ENCODE data around the gene ABLIM1.

ABLIM1 gene

DNA sequence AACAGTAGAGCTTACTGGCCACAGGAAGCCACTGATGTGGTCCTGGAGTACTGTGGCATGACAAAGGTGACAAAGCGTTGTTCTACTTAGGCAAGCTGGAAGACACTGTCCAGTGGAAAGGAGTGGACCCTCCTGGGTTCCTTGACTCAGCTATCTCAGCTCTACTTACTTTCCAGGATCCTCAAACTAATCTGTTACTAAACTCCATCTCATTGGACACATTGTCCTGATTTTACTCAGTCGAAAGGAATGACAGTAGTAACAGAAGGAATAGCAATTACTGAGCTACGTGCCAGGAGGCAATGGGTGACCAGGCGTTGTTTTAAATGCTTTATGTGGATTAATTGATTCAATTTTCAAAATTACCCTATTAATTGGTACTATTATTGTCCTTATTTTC, 41.6 kb downstream of the ABLIM1 start:
- DNase-seq = no peak

DNA sequence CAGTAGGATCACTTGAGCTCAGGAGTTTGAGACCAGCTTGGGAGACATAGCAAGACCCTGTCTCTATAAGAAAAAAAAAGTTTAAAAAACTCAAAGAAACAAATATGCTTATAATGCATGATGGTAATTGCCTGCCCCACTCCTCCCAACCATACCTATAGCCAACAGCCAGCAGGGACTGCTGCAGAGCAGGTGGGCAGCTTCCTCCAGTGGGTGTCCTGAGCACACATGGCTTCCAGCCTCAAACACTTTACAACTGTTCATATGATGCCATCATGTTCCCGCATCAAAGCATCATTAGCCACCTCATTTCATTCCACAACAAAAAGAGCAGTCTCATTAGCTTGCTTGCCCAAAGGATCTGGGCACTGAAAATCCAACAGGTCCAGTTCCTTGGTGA, 42.0 kb downstream of the ABLIM1 start:
- no peak for DNase-seq

DNA sequence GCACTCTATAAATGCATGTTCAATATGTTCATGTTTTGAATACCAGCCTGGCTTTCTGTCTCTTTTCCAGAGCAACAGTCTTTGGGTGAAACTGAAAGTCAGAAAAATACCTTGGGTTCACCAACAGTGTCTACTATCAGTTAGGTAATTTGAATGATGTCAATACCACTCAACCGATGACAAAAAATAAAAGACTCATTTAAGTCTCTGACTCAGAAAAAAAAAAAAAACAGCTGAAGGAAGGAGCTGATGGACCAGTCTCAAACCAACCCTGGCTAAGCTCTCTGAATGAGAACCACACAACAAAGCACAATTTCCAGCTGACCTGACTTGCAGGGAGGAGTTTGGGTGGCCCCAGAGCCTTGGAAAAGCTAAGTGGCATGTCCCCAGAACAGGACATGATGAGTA, 42.5 kb downstream of the ABLIM1 start:
- no peak for DNase-seq

DNA sequence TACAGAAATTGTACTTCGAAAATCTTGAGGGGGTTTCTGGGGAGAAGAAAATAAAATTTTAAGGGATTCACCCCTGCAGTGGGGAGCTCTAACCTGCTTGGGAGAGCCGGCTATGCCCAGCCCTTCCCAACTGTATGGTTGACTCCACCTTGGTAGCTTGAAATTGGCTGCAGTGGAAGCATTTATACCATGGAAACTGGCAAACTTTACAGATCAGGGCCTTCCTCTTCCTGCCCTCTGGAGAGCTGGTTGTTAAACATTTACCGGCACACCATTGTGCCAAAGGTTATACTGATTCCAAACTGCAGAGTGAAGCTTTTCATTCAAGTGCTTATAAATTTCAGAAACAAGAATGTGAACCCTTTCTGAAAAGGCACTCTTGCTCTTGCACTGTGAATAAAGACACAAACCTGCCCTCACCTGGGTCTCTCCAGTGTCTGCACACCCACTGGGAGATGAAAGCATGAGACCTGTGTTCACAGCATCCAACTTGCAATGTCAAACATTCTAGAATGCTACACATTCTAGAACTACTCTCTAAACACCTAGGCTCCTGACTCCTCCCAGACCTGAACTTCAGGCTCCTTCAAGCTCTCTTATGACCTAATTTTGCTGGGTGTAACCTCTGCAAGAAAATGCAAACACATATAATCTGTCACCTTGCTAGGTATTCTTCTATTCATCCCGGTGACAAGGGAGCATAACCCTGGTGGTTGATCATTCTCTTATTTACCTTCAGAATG, 44.7 kb downstream of the ABLIM1 start:
- no peak for DNase-seq

DNA sequence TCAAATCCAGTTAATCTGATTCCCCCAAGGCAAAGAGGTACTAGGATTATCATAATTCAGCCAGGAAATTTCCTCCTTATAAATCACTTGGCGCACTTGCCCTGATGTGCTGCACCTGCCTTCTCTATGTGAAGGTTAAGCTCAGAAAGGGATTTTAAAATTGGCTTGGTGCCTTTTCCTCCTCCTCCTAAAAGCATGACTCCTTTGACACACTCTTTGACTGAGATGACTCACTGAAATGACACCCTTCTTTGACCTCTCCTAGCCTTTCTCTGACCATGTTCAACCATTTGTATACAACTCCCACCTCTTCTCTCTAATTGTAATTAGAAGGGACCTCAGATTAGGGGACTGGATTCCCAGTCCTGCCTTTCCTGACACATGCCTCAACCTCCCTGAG, 46.5 kb downstream of the ABLIM1 start:
- no peak for DNase-seq

DNA sequence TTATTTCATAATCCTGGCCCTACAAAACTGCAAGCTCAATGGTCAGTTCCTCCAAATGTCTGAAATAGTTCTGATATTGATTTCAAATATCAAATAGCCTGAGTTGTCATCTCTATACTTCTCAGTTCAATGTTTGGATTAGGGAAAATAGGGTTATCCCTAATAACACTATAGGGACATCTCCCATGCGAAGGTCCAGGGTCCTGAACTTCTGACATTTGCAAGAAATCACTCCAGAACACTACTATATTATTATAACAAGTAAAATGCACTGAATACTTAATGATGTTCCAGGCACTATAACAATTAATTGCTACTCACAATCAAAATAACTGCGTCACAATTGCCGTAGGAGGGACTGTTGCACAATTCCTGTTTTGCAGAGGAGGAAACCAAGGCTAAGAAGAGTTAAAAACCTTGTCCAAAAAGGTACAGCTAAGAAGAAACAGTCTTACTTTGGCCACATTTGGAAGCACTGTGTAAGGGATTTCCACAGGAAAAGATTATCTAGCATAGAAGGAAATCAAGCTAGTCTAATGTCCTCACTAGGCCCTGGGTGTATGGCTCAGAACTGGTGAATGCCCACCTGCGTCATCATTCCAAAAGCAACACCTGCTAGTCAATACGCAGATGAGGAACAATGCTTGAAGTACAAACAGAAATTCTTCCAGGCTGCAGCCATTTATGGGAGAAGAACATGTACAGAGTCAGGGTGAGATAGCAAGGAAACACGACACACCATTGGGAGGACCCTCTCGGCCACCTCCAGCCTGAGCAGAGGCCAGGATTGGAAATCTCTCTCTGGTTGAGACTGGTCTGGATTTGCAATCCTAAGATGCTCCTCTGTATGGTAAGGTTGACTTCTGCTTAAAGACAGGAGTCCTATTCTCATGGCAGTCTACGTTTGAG, 48.3 kb downstream of the ABLIM1 start:
- DNase-seq = no peak

DNA sequence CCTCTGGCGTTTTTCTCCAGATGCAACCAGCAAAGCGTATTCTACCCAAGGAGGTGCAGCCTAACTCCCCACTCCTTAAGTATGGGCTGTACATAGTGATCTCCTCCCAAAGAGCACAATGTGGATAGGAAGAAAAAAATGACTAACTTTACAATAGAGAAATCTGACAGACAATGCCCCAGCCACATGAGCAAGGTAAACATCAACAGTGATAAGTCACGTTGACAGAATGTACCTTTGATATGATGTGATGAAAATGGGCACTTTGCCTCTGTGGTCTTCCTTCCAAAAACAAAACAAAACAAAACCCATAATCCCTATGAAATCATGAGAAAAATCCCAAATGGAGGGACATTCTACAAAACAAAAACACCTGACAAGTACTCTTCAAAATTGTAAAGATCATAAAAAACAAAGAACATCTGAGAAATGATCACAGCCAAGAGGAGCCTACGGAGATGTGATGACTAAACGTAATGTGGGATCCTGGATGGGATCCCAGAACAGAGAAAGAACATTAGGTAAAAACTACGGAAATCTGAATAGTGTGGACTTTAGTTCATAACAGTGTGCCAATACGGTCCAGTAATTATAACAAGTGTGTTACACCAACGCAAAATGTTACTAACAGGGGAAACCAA, 50.6 kb downstream of the ABLIM1 start:
- DNase-seq = no peak

DNA sequence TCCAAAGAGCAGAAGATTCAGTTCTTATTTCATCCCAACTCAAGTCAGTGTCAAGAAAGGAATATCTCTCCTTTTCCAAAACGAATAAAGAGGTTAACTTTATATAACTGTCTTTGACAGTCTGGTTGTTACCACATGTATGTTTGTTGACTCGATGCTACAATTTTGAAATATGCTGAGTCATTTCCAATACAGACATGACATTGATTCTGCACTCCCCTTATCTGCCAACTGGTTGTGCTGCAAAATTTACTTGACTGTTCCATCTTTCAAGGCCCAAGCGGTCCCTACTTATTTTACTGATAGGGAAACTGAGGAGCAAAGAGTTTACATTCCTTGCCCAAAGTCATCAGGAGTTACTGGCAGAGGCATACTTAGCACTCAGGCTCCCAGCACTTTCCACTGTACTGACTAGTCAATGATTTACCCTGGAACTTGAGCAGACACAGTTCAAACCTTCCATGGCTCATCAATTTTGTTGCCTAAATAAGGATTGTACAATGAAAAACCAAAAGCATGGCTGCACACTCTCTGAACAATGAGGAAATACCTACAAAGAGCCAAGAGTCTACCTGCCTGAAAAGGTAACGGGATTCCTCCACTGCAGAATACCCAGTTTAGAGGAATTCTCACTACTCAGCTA, 52.8 kb downstream of the ABLIM1 start:
- no peak for DNase-seq

DNA sequence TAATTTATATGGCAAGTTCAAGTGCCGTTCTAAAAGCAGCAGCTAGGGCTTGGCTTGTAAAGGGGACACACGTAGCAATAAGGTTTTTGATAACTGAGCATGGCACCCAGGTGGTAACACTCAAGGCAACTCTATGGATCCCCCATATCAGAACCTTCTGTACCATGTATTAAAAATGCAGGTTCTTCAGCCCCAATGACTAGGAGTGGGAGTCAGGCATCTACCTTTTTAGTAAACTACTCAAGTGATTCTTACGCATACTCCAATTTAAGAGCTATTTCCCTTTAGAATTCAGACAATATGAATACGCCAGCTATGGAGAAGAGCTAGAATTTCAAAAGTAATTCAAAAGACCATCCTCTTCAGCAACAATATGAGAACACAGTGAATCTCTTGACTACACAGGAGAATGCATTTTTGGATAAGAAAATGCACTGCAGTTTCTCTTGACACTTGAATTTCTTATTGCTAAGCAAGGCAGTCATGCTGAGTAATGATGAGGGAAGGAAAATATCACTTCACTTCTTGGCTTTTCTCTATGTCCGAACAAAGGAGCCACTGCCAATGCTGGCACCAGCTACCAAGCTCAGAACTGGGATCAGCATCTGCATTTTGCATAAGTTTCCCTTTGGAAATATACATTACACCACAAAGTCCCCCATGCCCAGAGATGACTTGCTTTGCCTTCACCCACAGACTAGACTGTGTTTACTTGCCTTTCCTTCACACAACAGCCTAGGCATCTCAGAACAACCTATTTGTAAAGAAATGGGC, 53.5 kb downstream of the ABLIM1 start:
- DNase-seq = no peak

DNA sequence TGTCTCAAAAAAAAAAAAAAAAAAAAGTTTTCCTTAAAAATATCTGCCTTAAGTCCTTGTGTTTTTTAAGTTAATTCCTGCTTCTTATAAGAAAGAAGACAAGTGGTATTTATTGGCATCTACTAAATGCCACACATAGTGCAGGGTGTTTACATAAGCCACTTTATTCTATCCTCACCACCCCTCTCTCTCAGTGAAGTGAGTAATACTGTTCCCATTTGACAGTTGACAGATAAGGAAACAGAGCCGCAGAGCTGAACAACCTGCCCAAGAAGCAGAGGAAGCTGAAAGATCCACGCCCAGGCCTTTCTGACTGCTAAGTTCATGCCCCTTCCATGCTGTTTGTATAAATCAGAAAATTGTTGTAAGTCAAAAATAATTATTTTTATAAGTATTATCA, 54.1 kb downstream of the ABLIM1 start:
- no peak for DNase-seq

DNA sequence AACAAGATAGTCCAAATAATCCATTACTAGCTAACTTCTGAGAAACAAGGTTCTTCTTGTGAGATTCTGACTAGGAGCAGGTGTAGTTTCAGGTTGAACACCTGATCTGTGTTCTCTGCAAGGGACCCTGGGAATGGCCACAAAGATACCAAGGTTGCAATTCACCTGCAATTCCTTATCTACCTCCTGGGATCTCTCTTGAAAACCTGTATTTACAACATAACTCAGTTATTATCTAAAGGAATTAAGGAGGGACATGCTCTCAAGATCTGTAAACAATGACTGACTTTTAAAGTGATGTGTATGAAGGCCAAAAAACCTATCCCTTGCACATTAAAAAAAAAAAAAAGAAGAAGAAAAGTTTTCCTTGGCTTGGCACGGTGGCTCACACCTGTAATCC, 54.8 kb downstream of the ABLIM1 start:
- DNase-seq = no peak

DNA sequence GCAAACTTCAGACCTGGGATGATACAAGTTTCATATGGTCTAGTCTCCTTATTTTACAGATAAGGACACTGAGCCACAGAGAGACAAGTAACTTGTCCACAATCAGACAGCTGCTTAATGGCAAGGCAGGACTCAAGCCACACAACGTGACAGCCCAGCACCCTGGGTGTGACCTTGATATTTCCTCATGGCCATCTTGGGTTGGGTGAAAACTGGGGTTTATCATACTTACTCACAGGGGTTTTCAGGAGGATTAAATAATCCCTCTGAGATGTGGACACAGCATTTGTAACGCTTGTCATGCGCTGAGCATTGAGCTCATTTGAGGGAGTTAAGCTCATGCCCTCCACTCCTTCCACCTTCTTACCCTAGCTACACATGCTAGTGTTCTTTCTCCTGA, 58.0 kb downstream of the ABLIM1 start:
- DNase-seq = no peak

DNA sequence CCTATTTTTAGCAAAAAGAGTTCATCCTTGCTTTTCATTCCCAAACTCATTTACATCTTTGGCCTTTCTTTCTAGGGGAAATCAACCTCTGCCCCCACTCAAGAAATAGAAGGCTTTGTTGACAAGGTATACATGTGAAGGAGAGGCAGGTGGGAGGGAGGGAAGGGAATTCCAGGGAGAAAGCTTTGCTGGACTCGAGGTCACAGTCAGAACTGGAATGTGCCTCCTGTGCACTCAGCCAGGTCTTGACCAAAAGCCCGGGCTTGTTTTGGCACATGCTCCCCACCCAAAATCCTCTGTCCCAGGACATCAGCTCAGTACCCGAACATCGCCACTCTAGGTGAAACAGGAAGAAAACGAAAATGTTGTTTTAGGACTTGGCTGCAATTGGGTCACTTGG, 61.3 kb downstream of the ABLIM1 start:
- DNase-seq = no peak

DNA sequence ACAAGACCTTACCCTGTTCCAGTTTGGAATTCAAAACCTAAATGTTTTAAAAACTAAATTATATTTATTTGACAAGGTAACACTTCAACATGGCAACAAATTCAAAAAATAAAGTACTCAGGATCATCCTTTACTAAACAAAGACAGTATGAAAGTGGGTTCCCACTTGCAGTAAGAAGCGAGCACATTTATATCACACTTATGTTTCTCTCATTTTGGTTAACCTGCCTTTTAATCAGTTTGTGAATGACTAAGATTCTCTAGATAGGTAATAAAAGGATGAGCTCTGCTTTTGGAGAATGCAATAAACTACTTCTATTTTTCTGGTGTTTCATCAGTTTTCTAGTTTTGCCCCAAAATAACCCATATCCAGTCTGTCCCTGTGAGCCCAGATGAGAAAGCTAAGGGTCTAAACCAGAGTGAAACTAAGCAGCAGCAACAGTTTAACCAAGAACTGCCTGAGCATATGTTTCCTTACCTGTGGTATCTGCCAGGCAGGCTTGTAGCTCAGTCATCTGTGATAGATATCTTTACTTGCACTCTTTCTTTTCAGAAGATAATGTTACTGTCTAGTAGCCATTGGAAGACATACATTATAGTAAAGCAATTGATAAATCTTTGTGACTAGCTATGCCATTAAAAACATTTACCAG, 64.1 kb downstream of the ABLIM1 start:
- DNase-seq = no peak

DNA sequence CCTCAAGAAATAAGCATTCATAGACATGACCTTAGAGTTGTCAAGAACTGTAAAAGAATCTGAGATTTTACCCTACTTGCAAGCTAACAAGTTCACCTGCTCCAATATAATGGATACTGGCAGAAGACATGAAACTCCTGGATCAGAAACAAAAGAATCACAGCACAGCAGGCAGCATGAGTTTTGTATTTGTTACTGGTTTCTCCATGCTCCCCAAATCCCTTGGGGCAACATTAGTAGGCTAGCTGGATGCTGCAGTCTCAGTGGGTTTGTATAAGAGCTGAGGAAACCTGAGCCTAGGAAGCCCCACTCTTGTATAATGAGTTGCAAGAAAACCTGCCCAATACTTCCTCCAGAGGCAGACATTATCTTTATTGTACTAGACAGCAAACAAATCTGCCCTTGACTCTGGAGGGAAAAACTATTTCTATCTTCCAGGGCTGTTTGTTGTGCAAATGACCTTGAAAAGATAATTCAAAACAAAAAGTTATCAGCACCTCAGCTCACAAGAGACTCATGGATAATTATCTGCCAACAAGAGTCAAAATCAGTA, 64.8 kb downstream of the ABLIM1 start:
- no peak for DNase-seq

DNA sequence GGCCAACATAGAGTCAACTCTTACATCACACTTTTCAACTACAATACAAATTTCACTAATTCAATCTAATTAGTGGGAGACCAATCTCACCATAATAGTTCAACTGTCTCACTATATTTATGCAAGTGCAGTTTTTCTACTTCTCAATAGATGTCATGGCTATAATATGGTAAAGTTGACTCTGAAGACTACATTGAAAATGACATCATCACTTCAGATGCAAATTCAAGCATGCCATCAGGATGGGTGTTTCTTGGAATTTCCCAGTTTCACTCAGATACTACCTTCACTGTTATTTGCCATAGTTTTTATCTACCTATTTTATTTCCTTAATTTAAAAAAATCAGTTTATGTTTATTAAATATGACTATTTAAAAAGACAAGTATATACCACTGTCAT, 67.1 kb downstream of the ABLIM1 start:
- DNase-seq = no peak

DNA sequence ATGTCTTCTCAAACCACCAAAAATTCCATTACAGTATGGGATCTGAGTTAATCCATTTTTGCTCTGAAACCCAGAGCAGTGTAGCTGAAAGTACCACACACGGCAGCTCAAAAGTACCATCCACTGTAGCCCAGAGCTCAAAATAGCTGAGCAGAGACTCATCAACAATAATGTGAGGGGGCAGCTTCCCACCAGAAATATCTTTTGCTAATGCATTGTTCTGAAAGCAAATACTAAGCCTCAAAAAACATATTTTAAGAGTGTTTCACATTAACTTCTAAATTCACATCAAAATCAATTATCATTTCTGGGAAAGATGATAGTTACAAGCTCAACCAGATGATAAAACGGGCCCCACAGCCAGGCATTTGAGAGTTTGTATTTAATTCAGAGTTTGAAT, 73.7 kb downstream of the ABLIM1 start:
- no peak for DNase-seq

DNA sequence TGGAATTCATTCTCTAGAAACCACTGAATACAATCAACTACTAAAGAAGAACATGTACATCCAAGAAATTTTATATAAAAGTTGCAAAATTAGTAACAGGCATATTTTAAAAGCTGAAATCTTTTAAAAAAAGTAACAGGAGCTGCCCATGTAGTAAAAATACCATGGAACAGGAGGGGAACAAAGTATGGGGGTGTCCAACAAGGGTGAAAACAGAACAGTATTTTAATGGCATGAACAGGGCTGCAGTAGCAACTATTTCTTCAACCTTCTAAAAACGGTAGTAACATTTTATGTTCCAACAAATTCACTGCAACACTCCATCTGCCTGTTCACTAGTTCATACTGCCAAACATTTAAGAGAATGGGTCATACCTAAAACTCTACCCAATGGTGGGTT, 77.0 kb downstream of the ABLIM1 start:
- no peak for DNase-seq

DNA sequence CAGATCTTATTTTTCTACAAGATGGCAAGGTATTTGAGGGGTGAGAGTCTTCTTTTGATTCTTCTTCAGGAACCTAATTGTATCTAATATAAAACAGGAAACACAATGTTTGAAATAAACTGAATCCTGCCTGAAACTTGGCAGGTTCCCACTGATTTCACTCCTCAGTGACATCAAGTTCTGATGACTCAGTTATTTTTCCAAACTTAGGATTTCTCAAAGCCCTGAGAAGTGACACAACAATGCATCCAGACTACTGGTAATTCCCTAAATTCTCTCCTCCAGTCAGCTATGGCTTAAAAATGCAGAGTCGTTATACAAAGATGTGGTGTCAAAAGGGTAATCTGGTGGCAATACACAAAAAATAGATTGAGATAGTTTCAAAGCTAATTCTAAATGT, 80.9 kb downstream of the ABLIM1 start:
- no peak for DNase-seq

DNA sequence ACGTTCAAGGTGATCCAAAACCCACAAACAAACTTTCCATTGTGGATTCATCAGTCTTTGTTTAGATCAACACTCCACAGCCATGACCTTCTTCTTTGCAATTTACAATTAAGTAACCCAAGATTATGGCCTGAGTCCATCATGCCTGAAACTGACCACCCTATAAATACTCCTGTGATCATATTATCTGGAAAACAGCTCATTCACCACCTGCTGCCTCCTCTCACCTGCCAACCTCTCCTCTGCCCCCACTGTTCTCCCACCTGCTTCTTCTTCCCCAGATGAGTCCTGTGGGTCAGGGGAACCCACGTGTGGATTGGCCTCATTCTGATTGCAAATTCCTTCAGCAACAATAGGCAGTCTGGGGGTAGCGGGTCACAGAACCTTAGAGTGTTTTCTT, 81.4 kb downstream of the ABLIM1 start:
- no peak for DNase-seq

DNA sequence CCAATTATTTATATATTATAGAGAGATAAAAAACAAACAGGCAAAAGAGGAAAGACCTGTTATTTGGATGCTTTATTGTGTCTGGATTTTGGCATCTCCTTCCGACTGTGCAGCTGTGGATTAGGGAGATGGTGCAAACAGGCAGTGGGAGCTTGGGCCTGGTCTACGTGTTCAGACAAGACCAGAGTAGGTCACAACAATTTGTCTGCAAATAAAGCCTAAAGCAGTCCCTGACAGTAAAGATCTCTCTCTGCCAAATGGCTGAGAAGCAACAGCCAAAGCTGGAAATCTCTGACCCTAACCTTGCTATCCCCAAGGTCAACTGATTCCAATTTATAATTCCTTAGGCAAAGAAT, 82.0 kb downstream of the ABLIM1 start:
- no peak for DNase-seq
